Measurements from ENCODE around the gene ETNPPL. TPM values are rescaled to one million over a fixed set of nuclear protein-coding genes. Genes with fewer than 3 reads are reported as not detected.
"Not testable (repeated sequence)": the region's sequence is repeated elsewhere in the genome, so short reads cannot be mapped to it uniquely, and the experiment has no call there.

ETNPPL gene
- polyA plus RNA-seq, 4 donors = 0.14 to 0.32 (median 0.24) TPM

- DNase-seq (ENCODE audit: low read depth in 4 of 4, low spot score in 3 of 4) = no peak
Observed at GRCh38 chr4:108763226-108763593, 357 bp upstream of the ETNPPL start.

GRCh38 chr4:108758498-108758897, 4.4 kb downstream of the ETNPPL start:
- no peak for DNase-seq (ENCODE audit: low read depth in 4 of 4, low spot score in 3 of 4)

GRCh38 chr4:108754327-108754726, 8.5 kb downstream of the ETNPPL start:
- DNase-seq (ENCODE audit: low read depth in 4 of 4, low spot score in 3 of 4) = no peak

- DNase-seq (ENCODE audit: low read depth in 4 of 4, low spot score in 3 of 4) = no peak
Observed at GRCh38 chr4:108751321-108751720, 11.5 kb downstream of the ETNPPL start.

- no peak for DNase-seq (ENCODE audit: low read depth in 4 of 4, low spot score in 3 of 4)
Observed at GRCh38 chr4:108749119-108749518, 13.7 kb downstream of the ETNPPL start.

- no peak for DNase-seq (ENCODE audit: low read depth in 4 of 4, low spot score in 3 of 4)
Observed at GRCh38 chr4:108746511-108746910, 16.3 kb downstream of the ETNPPL start.

- DNase-seq (ENCODE audit: low read depth in 4 of 4, low spot score in 3 of 4) = no peak
Observed at GRCh38 chr4:108744307-108744706, 18.5 kb downstream of the ETNPPL start.

GRCh38 chr4:108742451-108743420, 20.1 kb downstream of the ETNPPL start:
- no peak for DNase-seq (ENCODE audit: low read depth in 4 of 4, low spot score in 3 of 4)

GRCh38 chr4:108738003-108738706, 24.7 kb downstream of the ETNPPL start:
- DNase-seq (ENCODE audit: low read depth in 4 of 4, low spot score in 3 of 4) = no peak

- no peak for DNase-seq (ENCODE audit: low read depth in 4 of 4, low spot score in 3 of 4)
Observed at GRCh38 chr4:108731006-108731405, 31.8 kb downstream of the ETNPPL start.

GRCh38 chr4:108730579-108730978, 32.3 kb downstream of the ETNPPL start:
- no peak for DNase-seq (ENCODE audit: low read depth in 4 of 4, low spot score in 3 of 4)

- DNase-seq (ENCODE audit: low read depth in 4 of 4, low spot score in 3 of 4) = no peak
Observed at GRCh38 chr4:108729731-108730130, 33.1 kb downstream of the ETNPPL start.

- no peak for DNase-seq (ENCODE audit: low read depth in 4 of 4, low spot score in 3 of 4)
Observed at GRCh38 chr4:108725457-108725856, 37.4 kb downstream of the ETNPPL start.

- DNase-seq (ENCODE audit: low read depth in 4 of 4, low spot score in 3 of 4) = no peak
Observed at GRCh38 chr4:108717386-108717785, 45.5 kb downstream of the ETNPPL start.

GRCh38 chr4:108716340-108716739, 46.5 kb downstream of the ETNPPL start:
- DNase-seq (ENCODE audit: low read depth in 4 of 4, low spot score in 3 of 4) = no peak

GRCh38 chr4:108714880-108715279, 48.0 kb downstream of the ETNPPL start:
- no peak for DNase-seq (ENCODE audit: low read depth in 4 of 4, low spot score in 3 of 4)

GRCh38 chr4:108710578-108710977, 52.3 kb downstream of the ETNPPL start:
- DNase-seq (ENCODE audit: low read depth in 4 of 4, low spot score in 3 of 4) = not testable (repeated sequence)

- no peak for DNase-seq (ENCODE audit: low read depth in 4 of 4, low spot score in 3 of 4)
Observed at GRCh38 chr4:108709722-108710121, 53.1 kb downstream of the ETNPPL start.

GRCh38 chr4:108709234-108709633, 53.6 kb downstream of the ETNPPL start:
- DNase-seq (ENCODE audit: low read depth in 4 of 4, low spot score in 3 of 4) = no peak

GRCh38 chr4:108706289-108706688, 56.6 kb downstream of the ETNPPL start:
- no peak for DNase-seq (ENCODE audit: low read depth in 4 of 4, low spot score in 3 of 4)

- no peak for DNase-seq (ENCODE audit: low read depth in 4 of 4, low spot score in 3 of 4)
Observed at GRCh38 chr4:108703966-108704365, 58.9 kb downstream of the ETNPPL start.

- no peak for DNase-seq (ENCODE audit: low read depth in 4 of 4, low spot score in 3 of 4)
Observed at GRCh38 chr4:108703370-108703769, 59.5 kb downstream of the ETNPPL start.
